PFSK-1 (cell line): Measurements from ENCODE around the gene UBE2O.

Experiments used
- FOXP2 ChIP-seq: optimal IDR thresholded peaks from 2 replicates; pipeline ENCODE3; 2011; ENCODE audit warnings: borderline replicate concordance, control low read depth, inconsistent platforms; ENCODE audit not compliant: insufficient read depth; ENCODE audit errors: extremely low read length, extremely low read depth
- POLR2AphosphoS5 ChIP-seq: IDR thresholded peaks from 2 replicates; pipeline ENCODE4 v1.6.1; 2012; ENCODE audit warnings: low read depth, mild to moderate bottlenecking, control low read depth, low read length, moderate library complexity
- SIN3A ChIP-seq: IDR thresholded peaks from 2 replicates; pipeline ENCODE4 v1.6.1; 2012; ENCODE audit warnings: mild to moderate bottlenecking, low read length, moderate library complexity, borderline replicate concordance; ENCODE audit not compliant: insufficient read depth
- TAF1 ChIP-seq: IDR thresholded peaks from 2 replicates; pipeline ENCODE4 v1.6.1; 2012; ENCODE audit warnings: low read length, control low read depth, borderline replicate concordance; ENCODE audit not compliant: insufficient read depth
- TF ChIP-seq, protein P1 (sequence below), 2 experiments: IDR thresholded peaks; 2 replicates each; pipeline versions ENCODE4 v1.6.1 to v1.8.0; 2011 to 2012; ENCODE audit warnings: low read depth in 2 of 2, low read length in 2 of 2, control low read depth in 1 of 2, inconsistent platforms in 1 of 2, mild to moderate bottlenecking in 1 of 2, moderate library complexity in 1 of 2; ENCODE audit not compliant: insufficient read depth in 1 of 2

UBE2O gene

DNA sequence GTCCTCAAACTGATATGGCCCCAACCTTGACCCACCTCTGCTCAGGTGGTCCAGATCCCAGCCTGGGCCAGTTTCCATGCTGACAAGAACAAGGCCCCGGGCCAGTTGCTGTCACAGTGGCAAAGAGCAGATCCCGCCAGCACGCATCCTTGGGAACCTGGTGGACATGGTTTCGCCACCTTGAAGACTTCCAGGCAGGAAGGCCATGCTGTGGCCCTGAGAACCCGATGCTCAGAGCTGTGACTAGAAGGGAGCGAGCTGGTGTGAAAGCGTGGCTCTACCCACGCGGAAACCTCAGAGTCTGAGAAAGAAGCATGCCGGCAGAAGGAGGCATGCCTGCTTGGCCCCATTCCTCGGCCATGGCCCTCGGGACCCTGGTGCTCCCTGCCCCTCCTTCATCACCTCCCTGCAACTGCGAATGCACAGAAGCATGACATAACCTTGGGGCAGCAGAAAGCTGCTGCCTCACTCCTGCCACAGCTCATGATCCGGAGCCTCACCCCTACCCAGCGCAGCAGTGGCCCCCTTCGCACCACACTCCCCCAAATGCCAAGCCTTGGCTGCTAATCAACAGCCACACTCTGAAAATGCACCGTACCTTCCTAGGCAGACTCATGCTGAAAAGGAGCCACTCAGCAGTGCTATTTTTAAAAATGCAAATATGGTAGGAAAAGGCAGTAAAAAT is 33.2 kb downstream of the UBE2O start:
- TF ChIP-seq POLR2AphosphoS5 (no peak), SIN3A (no peak), FOXP2 (no peak), TAF1 (no peak)
- TF ChIP-seq, protein P1, sequence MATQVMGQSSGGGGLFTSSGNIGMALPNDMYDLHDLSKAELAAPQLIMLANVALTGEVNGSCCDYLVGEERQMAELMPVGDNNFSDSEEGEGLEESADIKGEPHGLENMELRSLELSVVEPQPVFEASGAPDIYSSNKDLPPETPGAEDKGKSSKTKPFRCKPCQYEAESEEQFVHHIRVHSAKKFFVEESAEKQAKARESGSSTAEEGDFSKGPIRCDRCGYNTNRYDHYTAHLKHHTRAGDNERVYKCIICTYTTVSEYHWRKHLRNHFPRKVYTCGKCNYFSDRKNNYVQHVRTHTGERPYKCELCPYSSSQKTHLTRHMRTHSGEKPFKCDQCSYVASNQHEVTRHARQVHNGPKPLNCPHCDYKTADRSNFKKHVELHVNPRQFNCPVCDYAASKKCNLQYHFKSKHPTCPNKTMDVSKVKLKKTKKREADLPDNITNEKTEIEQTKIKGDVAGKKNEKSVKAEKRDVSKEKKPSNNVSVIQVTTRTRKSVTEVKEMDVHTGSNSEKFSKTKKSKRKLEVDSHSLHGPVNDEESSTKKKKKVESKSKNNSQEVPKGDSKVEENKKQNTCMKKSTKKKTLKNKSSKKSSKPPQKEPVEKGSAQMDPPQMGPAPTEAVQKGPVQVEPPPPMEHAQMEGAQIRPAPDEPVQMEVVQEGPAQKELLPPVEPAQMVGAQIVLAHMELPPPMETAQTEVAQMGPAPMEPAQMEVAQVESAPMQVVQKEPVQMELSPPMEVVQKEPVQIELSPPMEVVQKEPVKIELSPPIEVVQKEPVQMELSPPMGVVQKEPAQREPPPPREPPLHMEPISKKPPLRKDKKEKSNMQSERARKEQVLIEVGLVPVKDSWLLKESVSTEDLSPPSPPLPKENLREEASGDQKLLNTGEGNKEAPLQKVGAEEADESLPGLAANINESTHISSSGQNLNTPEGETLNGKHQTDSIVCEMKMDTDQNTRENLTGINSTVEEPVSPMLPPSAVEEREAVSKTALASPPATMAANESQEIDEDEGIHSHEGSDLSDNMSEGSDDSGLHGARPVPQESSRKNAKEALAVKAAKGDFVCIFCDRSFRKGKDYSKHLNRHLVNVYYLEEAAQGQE (IDR thresholded peaks at IDR 0.05; ENCODE audit: insufficient read depth in 1 of 2, low read depth in 2 of 2, low read length in 2 of 2), result no peak

DNA sequence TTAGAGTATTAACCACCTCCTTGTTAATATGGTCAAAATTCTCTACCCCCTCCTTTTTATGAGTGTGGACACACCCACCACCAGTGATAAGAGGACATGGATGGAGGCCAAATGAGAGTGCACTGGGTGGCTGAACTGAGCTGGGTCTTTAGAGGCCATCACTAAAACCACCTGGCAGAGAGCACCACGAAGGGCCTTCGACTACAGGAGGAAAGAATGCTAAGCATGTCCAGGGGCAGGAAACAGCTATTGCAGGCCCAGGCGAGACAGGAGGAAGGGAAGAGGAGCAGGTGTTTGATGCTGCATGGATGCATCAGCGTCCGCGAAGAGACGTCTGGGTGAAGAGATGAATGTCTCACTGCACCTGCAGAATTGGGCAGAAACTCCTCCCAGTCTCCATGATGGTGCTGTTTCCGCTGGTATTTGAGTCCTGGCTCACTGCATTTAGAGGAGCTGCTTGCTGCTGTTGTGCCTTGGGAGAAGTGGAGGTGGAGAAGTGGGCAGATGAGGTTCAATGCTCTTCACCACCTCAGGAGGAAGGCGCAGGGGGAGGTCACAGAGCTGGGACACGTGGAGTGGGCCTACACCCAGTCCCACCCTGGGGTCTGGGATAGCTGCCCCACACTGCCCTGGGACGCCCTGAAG is 35.3 kb downstream of the UBE2O start:
- TF ChIP-seq POLR2AphosphoS5 (no peak), SIN3A (no peak), FOXP2 (no peak), TAF1 (no peak)
- TF ChIP-seq, protein P1 (IDR thresholded peaks at IDR 0.05; ENCODE audit: insufficient read depth in 1 of 2, low read depth in 2 of 2, low read length in 2 of 2), result no peak

DNA sequence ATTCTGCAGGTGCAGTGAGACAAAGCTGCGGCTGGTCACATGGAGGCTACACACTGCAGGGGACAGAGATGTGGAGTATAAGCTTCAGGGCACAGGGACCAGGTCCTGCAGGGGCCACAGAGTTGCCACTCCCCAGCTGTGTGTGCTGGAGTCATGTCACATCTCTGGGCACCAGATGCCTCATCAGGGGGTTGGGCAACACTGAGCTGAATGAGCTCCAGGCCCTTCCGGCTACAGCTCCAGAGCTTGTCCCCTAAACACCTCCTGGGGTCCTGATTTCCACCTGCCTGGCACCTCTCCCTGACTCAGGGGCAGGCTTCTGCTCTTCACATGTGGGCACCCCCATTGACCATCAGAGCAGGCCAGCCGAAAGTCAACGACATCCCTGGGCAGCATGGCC is 36.1 kb downstream of the UBE2O start:
- no peak for TF ChIP-seq POLR2AphosphoS5
- TF ChIP-seq FOXP2, result no peak

DNA sequence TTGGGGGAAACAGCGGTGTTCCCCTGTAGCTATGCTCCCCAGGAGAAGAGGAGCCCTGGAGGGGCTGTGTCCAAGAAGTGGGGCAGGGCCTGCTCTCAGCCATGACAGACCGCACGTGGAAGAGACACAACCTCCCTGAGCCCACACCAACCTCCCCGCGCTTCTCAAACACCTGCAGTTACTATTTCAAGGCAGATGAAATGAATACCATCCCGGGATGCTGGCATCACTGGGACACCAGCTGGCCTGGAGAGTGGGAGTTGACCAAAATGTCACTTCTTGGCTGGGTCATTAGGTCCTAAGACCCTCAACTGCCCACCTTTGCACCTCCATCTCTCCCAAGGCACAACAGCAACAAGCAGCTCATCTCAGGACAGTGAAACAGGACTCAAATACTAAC is 36.5 kb downstream of the UBE2O start:
- TF ChIP-seq, protein P1 (IDR thresholded peaks at IDR 0.05; ENCODE audit: insufficient read depth in 1 of 2, low read depth in 2 of 2, low read length in 2 of 2), result no peak
- TF ChIP-seq FOXP2 (no peak), TAF1 (no peak), SIN3A (no peak), POLR2AphosphoS5 (no peak)

DNA sequence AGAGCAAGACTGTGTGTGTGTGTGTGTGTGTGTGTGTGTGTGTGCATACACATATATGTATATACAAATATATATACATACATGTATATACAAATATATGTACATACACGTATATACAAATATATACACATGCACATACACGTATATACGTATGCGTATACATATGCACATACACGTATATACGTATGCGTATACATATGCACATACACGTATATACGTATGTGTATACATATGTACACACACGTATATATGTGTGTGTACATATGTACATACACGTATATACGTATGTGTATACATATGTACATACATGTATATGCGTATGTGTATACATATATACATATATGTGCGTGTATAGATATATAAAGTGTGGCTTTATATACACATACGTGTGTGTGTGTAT is 37.2 kb downstream of the UBE2O start:
- TF ChIP-seq, protein P1 (IDR thresholded peaks at IDR 0.05; ENCODE audit: insufficient read depth in 1 of 2, low read depth in 2 of 2, low read length in 2 of 2), result no peak
- no peak for TF ChIP-seq FOXP2
- no peak for TF ChIP-seq TAF1
- no peak for TF ChIP-seq SIN3A
- TF ChIP-seq POLR2AphosphoS5, result no peak
